Measurements from ENCODE around the gene KIRREL1.
A peak's percentile ranks its signal among the peaks of the same experiment; 100 is the strongest.

Gene KIRREL1

DNA sequence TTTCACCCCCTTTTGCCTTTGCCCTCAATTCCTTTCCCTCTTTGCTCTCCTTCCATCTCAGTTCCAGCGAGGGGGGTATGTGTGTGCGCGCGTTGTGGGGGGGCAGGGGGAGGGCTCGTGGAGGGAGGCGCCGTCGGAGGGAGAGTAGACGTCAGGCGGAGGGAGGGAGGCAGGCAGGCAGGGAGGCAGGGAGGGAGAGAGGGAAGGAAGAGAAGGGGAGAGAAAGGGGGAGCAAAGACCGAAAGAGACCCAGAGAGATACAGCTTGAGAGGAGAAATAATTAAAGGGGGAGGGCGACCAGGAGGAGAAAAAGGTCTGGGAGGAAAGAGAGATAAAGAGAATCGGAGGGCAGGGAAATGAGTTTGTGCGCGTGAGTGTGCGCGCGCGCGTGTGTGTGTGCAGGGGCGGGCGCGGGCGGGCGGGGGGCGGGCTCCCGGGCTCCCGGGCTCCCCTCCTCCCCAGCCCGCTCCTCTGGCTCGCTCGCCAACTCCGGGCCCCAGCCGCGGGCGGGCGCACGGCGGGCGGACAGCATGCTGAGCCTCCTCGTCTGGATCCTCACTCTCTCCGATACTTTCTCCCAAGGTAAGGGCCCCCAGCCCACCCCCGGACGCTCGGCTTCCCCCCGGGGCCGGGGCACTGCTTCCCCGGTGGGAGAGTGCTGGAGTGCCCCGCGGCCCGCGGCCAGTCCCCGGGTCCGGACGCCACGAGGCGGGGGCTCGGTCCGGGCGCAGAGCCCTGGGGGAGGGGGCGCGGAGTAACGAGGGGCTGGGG is at the start of gene KIRREL1:
Gene KIRREL1, plus strand, starts transcription at position 499 of the 771 bp plus-strand sequence. Its CDS starts 32 bp downstream, at position 531.
- H3K9ac ChIP-seq (ENCODE audit: low read length in 2 of 2): peak within 1 kb of the TSS; percentile 84 to 87
- H3K27ac ChIP-seq (ENCODE audit: low read length): peak within 1 kb of the TSS; percentile 66
- H3K4me1 ChIP-seq (ENCODE audit: control insufficient read depth, insufficient read depth, low read length): peaks cover 37% of the 10 kb centered on the region
- peaks cover 2 to 4% of the 10 kb centered on the region in 2 donors for H3K27me3 ChIP-seq (ENCODE audit: control insufficient read depth in 1 of 2, insufficient read depth in 2 of 2, low read length in 2 of 2)
- peak within 1 kb of the TSS; percentile 74 to 87 for H3K4me3 ChIP-seq (ENCODE audit: low read length in 2 of 2)
- H3K9me3 ChIP-seq (ENCODE audit: control insufficient read depth in 2 of 2, low read length in 2 of 2): no peaks in the 10 kb centered on the region
- peaks cover 0 to 2% of the 10 kb centered on the region in 2 donors for H3K36me3 ChIP-seq (ENCODE audit: control insufficient read depth in 2 of 2, insufficient read depth in 2 of 2, low read length in 2 of 2)

- no peaks in the 10 kb centered on the region for H3K4me1 ChIP-seq (ENCODE audit: control insufficient read depth, insufficient read depth, low read length)
- H3K36me3 ChIP-seq (ENCODE audit: control insufficient read depth in 2 of 2, insufficient read depth in 2 of 2, low read length in 2 of 2): no peaks in the 10 kb centered on the region
- H3K27ac ChIP-seq (ENCODE audit: low read length): no peak overlapping the region
- H3K9ac ChIP-seq (ENCODE audit: low read length in 2 of 2): no peak overlapping the region
- H3K27me3 ChIP-seq (ENCODE audit: control insufficient read depth in 1 of 2, insufficient read depth in 2 of 2, low read length in 2 of 2): peaks cover 0 to 12% of the 10 kb centered on the region in 2 donors
- H3K9me3 ChIP-seq (ENCODE audit: control insufficient read depth in 2 of 2, low read length in 2 of 2): no peaks in the 10 kb centered on the region
- H3K4me3 ChIP-seq (ENCODE audit: low read length in 2 of 2): no peak overlapping the region
These were observed 48.7 kb upstream of the KIRREL1 start for GRCh38 chr1:157944663-157945280.

- H3K9me3 ChIP-seq (ENCODE audit: control insufficient read depth in 2 of 2, low read length in 2 of 2): no peaks in the 10 kb centered on the region
- H3K36me3 ChIP-seq (ENCODE audit: control insufficient read depth in 2 of 2, insufficient read depth in 2 of 2, low read length in 2 of 2): no peaks in the 10 kb centered on the region
- H3K4me1 ChIP-seq (ENCODE audit: control insufficient read depth, insufficient read depth, low read length): no peaks in the 10 kb centered on the region
- H3K27ac ChIP-seq (ENCODE audit: low read length): no peak overlapping the region
- no peak overlapping the region for H3K4me3 ChIP-seq (ENCODE audit: low read length in 2 of 2)
- H3K27me3 ChIP-seq (ENCODE audit: control insufficient read depth in 1 of 2, insufficient read depth in 2 of 2, low read length in 2 of 2): peaks cover 0 to 9% of the 10 kb centered on the region in 2 donors
- H3K9ac ChIP-seq (ENCODE audit: low read length in 2 of 2): no peak overlapping the region
These were observed 45.0 kb upstream of the KIRREL1 start for GRCh38 chr1:157948312-157949073.

DNA sequence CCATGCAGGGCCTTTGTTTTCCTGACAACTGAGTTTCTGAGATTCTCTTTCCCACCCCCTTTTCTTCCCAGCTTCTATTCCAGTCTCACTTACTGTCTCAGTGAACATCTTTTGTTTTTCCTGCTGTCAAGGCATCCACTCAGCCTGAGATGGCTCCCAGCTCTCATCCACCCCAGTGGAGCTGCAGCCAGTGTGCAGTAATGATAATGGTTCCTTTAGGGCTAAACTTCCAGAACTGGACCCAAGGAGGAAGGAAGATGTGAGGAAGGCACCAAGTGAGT is 44.4 kb upstream of the KIRREL1 start:
- Histone ChIP-seq H3K9ac (ENCODE audit: low read length in 2 of 2) (no peak overlapping the region), H3K36me3 (ENCODE audit: control insufficient read depth in 2 of 2, insufficient read depth in 2 of 2, low read length in 2 of 2) (no peaks in the 10 kb centered on the region), H3K9me3 (ENCODE audit: control insufficient read depth in 2 of 2, low read length in 2 of 2) (no peaks in the 10 kb centered on the region), H3K4me1 (ENCODE audit: control insufficient read depth, insufficient read depth, low read length) (no peaks in the 10 kb centered on the region), H3K27me3 (ENCODE audit: control insufficient read depth in 1 of 2, insufficient read depth in 2 of 2, low read length in 2 of 2) (peaks cover 0 to 9% of the 10 kb centered on the region in 2 donors), H3K4me3 (ENCODE audit: low read length in 2 of 2) (no peak overlapping the region), H3K27ac (ENCODE audit: low read length) (no peak overlapping the region)

- Histone ChIP-seq H3K9ac (ENCODE audit: low read length in 2 of 2) (no peak overlapping the region), H3K36me3 (ENCODE audit: control insufficient read depth in 2 of 2, insufficient read depth in 2 of 2, low read length in 2 of 2) (no peaks in the 10 kb centered on the region), H3K4me1 (ENCODE audit: control insufficient read depth, insufficient read depth, low read length) (no peaks in the 10 kb centered on the region), H3K27ac (ENCODE audit: low read length) (no peak overlapping the region), H3K9me3 (ENCODE audit: control insufficient read depth in 2 of 2, low read length in 2 of 2) (no peaks in the 10 kb centered on the region), H3K4me3 (ENCODE audit: low read length in 2 of 2) (no peak overlapping the region), H3K27me3 (ENCODE audit: control insufficient read depth in 1 of 2, insufficient read depth in 2 of 2, low read length in 2 of 2) (peaks cover 0 to 9% of the 10 kb centered on the region in 2 donors)
These were observed 42.2 kb upstream of the KIRREL1 start for GRCh38 chr1:157951230-157951629.

- Histone ChIP-seq H3K27ac (ENCODE audit: low read length) (no peak overlapping the region), H3K9me3 (ENCODE audit: control insufficient read depth in 2 of 2, low read length in 2 of 2) (no peaks in the 10 kb centered on the region)
These were observed 40.8 kb upstream of the KIRREL1 start for GRCh38 chr1:157952601-157953000.

GRCh38 chr1:157955221-157955620 is 38.2 kb upstream of the KIRREL1 start:
- Histone ChIP-seq H3K4me1 (ENCODE audit: control insufficient read depth, insufficient read depth, low read length) (no peaks in the 10 kb centered on the region), H3K4me3 (ENCODE audit: low read length in 2 of 2) (no peak overlapping the region), H3K27ac (ENCODE audit: low read length) (no peak overlapping the region), H3K36me3 (ENCODE audit: control insufficient read depth in 2 of 2, insufficient read depth in 2 of 2, low read length in 2 of 2) (no peaks in the 10 kb centered on the region), H3K27me3 (ENCODE audit: control insufficient read depth in 1 of 2, insufficient read depth in 2 of 2, low read length in 2 of 2) (peaks cover 5% of the 10 kb centered on the region in 2 donors), H3K9ac (ENCODE audit: low read length in 2 of 2) (no peak overlapping the region), H3K9me3 (ENCODE audit: control insufficient read depth in 2 of 2, low read length in 2 of 2) (no peaks in the 10 kb centered on the region)

More at GRCh38 chr1:157952601-157953000, 40.8 kb upstream of the KIRREL1 start:
- Histone ChIP-seq H3K4me3 (ENCODE audit: low read length in 2 of 2) (no peak overlapping the region), H3K4me1 (ENCODE audit: control insufficient read depth, insufficient read depth, low read length) (no peaks in the 10 kb centered on the region), H3K36me3 (ENCODE audit: control insufficient read depth in 2 of 2, insufficient read depth in 2 of 2, low read length in 2 of 2) (no peaks in the 10 kb centered on the region), H3K27me3 (ENCODE audit: control insufficient read depth in 1 of 2, insufficient read depth in 2 of 2, low read length in 2 of 2) (peaks cover 5 to 8% of the 10 kb centered on the region in 2 donors), H3K9ac (ENCODE audit: low read length in 2 of 2) (no peak overlapping the region)

DNA sequence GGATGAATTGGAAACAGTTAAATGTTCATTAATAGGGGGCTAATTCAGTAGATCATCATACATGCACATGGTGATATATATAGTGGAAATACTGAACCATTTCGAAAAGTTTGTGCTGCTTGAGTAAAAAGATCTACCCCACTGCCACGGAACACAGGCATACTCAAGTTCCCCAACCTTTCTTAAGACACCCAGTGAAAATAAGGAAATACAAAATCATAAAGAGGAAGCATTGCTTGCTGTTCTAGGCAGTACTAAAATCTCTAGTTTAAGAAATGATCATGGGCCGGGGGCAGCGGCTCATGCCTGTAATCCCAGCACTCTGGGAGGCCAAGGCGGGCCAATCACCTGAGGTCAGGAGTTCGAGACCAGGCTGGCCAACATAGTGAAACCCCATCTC is 37.6 kb upstream of the KIRREL1 start:
- H3K9me3 ChIP-seq (ENCODE audit: control insufficient read depth in 2 of 2, low read length in 2 of 2): no peaks in the 10 kb centered on the region
- peaks cover 4 to 5% of the 10 kb centered on the region in 2 donors for H3K27me3 ChIP-seq (ENCODE audit: control insufficient read depth in 1 of 2, insufficient read depth in 2 of 2, low read length in 2 of 2)
- H3K9ac ChIP-seq (ENCODE audit: low read length in 2 of 2): no peak overlapping the region
- no peaks in the 10 kb centered on the region for H3K36me3 ChIP-seq (ENCODE audit: control insufficient read depth in 2 of 2, insufficient read depth in 2 of 2, low read length in 2 of 2)
- H3K27ac ChIP-seq (ENCODE audit: low read length): no peak overlapping the region
- H3K4me3 ChIP-seq (ENCODE audit: low read length in 2 of 2): no peak overlapping the region
- H3K4me1 ChIP-seq (ENCODE audit: control insufficient read depth, insufficient read depth, low read length): no peaks in the 10 kb centered on the region

DNA sequence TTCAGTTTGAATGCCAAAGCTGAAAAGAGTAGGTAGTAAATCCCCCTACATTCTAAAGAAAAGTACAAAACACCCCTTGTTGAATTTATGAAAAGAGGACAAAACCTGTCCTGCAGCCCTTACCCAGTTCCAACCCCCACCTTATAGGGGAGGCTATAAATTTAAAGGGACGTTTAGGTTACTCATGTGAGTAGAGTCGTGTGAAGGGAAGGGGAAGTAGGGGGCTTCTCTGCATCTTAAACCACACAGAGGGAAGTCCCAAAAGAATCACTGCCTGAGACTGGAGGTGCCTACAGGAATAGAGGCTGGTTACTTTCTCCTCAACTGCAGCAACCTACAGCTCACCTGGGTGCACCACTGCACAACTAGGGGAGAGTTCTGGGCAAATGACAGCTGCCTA is 36.7 kb upstream of the KIRREL1 start:
- Histone ChIP-seq H3K27ac (ENCODE audit: low read length) (no peak overlapping the region), H3K36me3 (ENCODE audit: control insufficient read depth in 2 of 2, insufficient read depth in 2 of 2, low read length in 2 of 2) (no peaks in the 10 kb centered on the region), H3K4me1 (ENCODE audit: control insufficient read depth, insufficient read depth, low read length) (no peaks in the 10 kb centered on the region)

DNA sequence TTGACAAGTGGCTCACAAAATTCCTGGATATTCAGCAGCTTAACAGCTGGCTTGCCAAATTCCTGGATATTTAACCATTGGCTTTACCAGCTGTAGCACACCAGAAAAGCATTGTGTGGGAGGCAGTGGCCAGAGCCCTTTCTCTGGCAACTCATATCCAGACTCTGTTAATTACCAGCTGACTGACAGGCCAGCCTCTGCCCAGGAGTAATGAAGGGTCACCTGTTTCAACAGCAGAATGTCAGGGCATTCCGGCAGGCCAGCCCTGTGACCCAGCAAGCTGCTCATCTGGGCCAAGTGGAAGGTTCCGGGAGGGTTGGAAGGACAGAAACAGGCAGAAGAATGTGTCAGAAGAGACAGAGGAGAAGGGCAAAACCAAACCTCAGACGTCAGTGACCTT is 35.2 kb upstream of the KIRREL1 start:
- Histone ChIP-seq H3K27me3 (ENCODE audit: control insufficient read depth in 1 of 2, insufficient read depth in 2 of 2, low read length in 2 of 2) (peaks cover 3 to 8% of the 10 kb centered on the region in 2 donors), H3K4me1 (ENCODE audit: control insufficient read depth, insufficient read depth, low read length) (no peaks in the 10 kb centered on the region), H3K4me3 (ENCODE audit: low read length in 2 of 2) (no peak overlapping the region), H3K9me3 (ENCODE audit: control insufficient read depth in 2 of 2, low read length in 2 of 2) (no peaks in the 10 kb centered on the region), H3K27ac (ENCODE audit: low read length) (no peak overlapping the region), H3K36me3 (ENCODE audit: control insufficient read depth in 2 of 2, insufficient read depth in 2 of 2, low read length in 2 of 2) (no peaks in the 10 kb centered on the region), H3K9ac (ENCODE audit: low read length in 2 of 2) (no peak overlapping the region)

More for the DNA sequence above, 36.7 kb upstream of the KIRREL1 start:
- H3K9me3 ChIP-seq (ENCODE audit: control insufficient read depth in 2 of 2, low read length in 2 of 2): no peaks in the 10 kb centered on the region
- H3K9ac ChIP-seq (ENCODE audit: low read length in 2 of 2): no peak overlapping the region
- no peak overlapping the region for H3K4me3 ChIP-seq (ENCODE audit: low read length in 2 of 2)
- H3K27me3 ChIP-seq (ENCODE audit: control insufficient read depth in 1 of 2, insufficient read depth in 2 of 2, low read length in 2 of 2): peaks cover 0 to 5% of the 10 kb centered on the region in 2 donors
